ENCODE data around the gene OTULINL.

DNA sequence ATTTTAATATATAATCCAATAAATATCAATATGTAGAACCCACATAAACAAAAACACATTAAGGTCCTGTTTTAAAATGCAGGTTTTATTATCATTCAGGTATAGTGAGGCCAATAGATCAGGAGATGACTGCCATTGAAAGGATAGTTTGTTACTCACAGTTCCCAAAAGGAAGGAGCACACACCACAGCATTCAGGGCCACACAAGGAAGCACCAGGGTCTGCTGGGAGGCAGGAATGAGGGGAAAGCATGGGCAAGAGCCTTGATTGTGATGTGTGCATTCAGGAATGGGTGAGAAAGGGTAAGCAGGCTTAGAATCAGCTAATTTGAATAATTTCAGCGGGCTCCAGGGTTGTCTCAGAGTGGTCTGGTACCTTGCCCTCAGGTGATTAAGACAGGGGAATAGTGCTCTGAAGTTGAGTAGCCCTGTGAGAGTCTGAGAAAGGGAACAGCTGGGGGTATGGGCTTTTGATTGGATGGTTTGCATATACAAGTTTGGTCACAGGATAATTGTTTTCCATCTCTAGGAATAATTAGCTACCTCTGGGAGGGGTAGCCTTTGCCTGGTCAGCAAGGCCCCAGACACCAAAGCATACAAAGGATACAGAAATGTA lies 63.1 kb downstream of the OTULINL start:
- TF ChIP-seq, protein P1, sequence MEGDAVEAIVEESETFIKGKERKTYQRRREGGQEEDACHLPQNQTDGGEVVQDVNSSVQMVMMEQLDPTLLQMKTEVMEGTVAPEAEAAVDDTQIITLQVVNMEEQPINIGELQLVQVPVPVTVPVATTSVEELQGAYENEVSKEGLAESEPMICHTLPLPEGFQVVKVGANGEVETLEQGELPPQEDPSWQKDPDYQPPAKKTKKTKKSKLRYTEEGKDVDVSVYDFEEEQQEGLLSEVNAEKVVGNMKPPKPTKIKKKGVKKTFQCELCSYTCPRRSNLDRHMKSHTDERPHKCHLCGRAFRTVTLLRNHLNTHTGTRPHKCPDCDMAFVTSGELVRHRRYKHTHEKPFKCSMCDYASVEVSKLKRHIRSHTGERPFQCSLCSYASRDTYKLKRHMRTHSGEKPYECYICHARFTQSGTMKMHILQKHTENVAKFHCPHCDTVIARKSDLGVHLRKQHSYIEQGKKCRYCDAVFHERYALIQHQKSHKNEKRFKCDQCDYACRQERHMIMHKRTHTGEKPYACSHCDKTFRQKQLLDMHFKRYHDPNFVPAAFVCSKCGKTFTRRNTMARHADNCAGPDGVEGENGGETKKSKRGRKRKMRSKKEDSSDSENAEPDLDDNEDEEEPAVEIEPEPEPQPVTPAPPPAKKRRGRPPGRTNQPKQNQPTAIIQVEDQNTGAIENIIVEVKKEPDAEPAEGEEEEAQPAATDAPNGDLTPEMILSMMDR (conservative IDR thresholded peaks at IDR 0.05; ENCODE audit: low read length) = no peak
- TF ChIP-seq EZH2phosphoT487 (IDR thresholded peaks at IDR 0.05; ENCODE audit: borderline replicate concordance, low read depth, low read length) = no peak
